Cardiac muscle cell (in vitro differentiated cells and primary cell): ENCODE data around the gene GPX3. TPM values are rescaled to one million over a fixed set of nuclear protein-coding genes. Genes with fewer than 3 reads are reported as not detected.

Experiments used
- DNase-seq, 2 donors: peaks; one replicate each; pipeline versions ENCODE4 v3.0.0 to v3.0.0-alpha.2; 2010 to 2017; ENCODE audit warnings: low read depth in 1 of 2, low spot score in 1 of 2
- H3K27ac ChIP-seq: fragments of 200-600 bp; sonication (generic); 2 replicates; pipeline ENCODE4 v1.5.1; 2016
- H3K27me3 ChIP-seq: fragments of 200-600 bp; sonication (generic); 2 replicates; pipeline ENCODE4 v1.6.0; 2016; ENCODE audit warnings: control low read depth
- H3K36me3 ChIP-seq: fragments of 200-600 bp; sonication (generic); 2 replicates; pipeline ENCODE4 v1.5.1; 2016; ENCODE audit warnings: control low read depth
- H3K4me1 ChIP-seq: fragments of 200-600 bp; sonication (generic); 2 replicates; pipeline ENCODE4 v1.8.1; 2017; ENCODE audit warnings: low read depth, mild to moderate bottlenecking, mixed run types
- H3K4me3 ChIP-seq: fragments of 200-600 bp; sonication (generic); 2 replicates; pipeline ENCODE4 v1.5.1; 2016; ENCODE audit warnings: mild to moderate bottlenecking
- H3K9me3 ChIP-seq: fragments of 200-600 bp; sonication (generic); 2 replicates; pipeline ENCODE4 v1.5.1; 2017; ENCODE audit warnings: low read depth, mild to moderate bottlenecking, control low read depth
- polyA plus RNA-seq: library from polyadenylated mRNA; unstranded; fragments of >200 nt; fragmentation: Nextera tagmentation; extraction: Ambion mirVana; gene quantifications from 2 replicates; pipeline ENCODE4 v1.2.1, GENCODE V29; 2016
- total RNA-seq: library from RNA; depleted of rRNA; stranded (reverse); fragments of >200 nt; gene quantifications from 2 replicates; pipeline ENCODE4 v1.2.3, GENCODE V29; 2016
- TF ChIP-seq, protein P1 (sequence below): IDR thresholded peaks from 2 replicates; pipeline ENCODE4 v1.5.1; 2012; ENCODE audit warnings: low read depth, mild to moderate bottlenecking, low read length

GPX3 gene
- total and polyA plus RNA-seq, 2 experiments from 2014 or later: 46.6 to 121 TPM

- no peaks in the 10 kb centered on the region for H3K4me1 ChIP-seq
- no peaks in the 10 kb centered on the region for H3K9me3 ChIP-seq
- no peaks in the 10 kb centered on the region for H3K36me3 ChIP-seq
- H3K27me3 ChIP-seq: no peaks in the 10 kb centered on the region
- no peak overlapping the region for H3K4me3 ChIP-seq
- no peak for DNase-seq
- TF ChIP-seq, protein P1, sequence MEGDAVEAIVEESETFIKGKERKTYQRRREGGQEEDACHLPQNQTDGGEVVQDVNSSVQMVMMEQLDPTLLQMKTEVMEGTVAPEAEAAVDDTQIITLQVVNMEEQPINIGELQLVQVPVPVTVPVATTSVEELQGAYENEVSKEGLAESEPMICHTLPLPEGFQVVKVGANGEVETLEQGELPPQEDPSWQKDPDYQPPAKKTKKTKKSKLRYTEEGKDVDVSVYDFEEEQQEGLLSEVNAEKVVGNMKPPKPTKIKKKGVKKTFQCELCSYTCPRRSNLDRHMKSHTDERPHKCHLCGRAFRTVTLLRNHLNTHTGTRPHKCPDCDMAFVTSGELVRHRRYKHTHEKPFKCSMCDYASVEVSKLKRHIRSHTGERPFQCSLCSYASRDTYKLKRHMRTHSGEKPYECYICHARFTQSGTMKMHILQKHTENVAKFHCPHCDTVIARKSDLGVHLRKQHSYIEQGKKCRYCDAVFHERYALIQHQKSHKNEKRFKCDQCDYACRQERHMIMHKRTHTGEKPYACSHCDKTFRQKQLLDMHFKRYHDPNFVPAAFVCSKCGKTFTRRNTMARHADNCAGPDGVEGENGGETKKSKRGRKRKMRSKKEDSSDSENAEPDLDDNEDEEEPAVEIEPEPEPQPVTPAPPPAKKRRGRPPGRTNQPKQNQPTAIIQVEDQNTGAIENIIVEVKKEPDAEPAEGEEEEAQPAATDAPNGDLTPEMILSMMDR: no peak
- no peak overlapping the region for H3K27ac ChIP-seq
Measured at GRCh38 chr5:151071021-151071420, 50.6 kb downstream of the GPX3 start.

DNA sequence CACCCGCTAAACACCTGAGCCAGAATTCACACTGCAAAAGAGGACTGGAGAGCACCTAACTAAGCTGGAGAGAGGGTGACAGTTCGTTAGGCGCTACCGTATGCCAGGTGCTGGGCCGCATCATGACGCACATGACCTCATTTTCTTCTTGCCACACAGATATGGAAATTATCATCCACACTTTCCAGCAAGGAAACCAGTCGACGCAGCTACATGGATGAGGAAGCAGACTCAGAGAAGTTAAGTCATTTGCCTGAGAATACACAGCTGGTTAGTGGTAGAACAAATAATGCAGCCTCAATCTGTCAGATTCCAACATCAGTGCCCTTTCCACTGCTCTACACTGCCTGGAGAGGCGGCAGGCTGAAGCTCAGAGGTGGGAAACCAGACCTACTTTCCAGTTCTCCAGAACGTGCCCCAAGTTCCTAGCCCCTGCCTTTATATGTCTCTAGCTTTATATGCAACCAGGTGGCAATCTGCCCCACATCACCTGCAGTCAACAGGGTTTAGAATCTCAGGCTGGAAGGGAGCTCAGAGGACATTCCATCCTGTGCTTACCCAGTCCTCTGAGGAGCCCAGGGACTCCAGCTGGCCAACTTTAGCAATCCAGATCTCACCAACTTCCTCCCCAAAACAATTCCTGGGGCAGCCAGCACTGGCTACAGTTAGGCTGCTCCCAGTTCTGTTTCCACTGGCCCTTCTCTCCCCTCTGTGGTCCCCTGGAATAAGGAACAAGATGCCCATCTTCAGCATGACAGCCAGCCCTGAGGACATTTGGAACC, 51.6 kb downstream of the GPX3 start:
- DNase-seq: no peak
- no peak overlapping the region for H3K27ac ChIP-seq
- no peak overlapping the region for H3K4me3 ChIP-seq
- no peaks in the 10 kb centered on the region for H3K4me1 ChIP-seq
- TF ChIP-seq, protein P1: no peak
- no peaks in the 10 kb centered on the region for H3K27me3 ChIP-seq
- H3K9me3 ChIP-seq: no peaks in the 10 kb centered on the region
- no peaks in the 10 kb centered on the region for H3K36me3 ChIP-seq

DNA sequence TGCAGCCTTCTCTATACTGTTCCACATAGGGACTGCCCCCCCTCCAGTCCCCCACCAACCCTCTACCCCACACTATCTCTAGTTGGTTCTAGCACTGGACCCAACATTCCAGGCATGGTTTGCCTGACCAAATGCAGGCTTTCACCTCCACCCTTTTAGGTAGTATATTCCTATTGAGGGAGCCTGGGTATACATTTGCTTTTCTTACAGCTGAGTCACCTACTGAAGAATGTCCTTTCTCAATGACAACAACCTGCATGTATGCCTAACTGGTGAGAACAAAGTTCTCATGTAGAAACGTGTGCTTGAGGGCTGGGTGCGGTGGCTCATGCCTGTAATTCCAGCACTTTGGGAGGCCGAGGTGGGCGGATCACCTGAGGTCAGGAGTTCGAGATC, 52.2 kb downstream of the GPX3 start:
- Histone ChIP-seq H3K4me1 (no peaks in the 10 kb centered on the region), H3K9me3 (no peaks in the 10 kb centered on the region), H3K27me3 (no peaks in the 10 kb centered on the region), H3K4me3 (no peak overlapping the region), H3K36me3 (no peaks in the 10 kb centered on the region), H3K27ac (no peak overlapping the region)
- no peak for DNase-seq
- TF ChIP-seq, protein P1: no peak

DNA sequence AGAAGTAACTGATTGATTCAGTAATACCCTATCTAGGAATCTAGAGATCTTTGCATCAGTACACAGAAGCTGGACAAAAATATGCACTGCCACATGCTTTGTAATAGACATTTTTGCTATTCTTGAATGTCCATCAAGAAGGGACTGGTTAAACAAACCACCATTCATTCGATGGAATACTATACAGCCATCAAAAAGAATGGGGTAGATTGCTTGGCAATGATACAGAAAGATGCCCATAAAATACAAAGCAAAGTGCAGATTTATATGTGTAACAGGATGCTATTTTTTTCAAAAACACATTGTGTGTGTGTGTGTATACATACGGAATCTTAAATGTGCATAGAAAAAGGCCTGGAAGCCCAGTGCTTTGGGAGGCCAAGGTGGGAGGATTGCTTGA, 52.9 kb downstream of the GPX3 start:
- Histone ChIP-seq H3K4me1 (no peaks in the 10 kb centered on the region), H3K36me3 (no peaks in the 10 kb centered on the region), H3K4me3 (no peak overlapping the region), H3K27me3 (no peaks in the 10 kb centered on the region), H3K9me3 (no peaks in the 10 kb centered on the region), H3K27ac (no peak overlapping the region)
- TF ChIP-seq, protein P1: no peak
- DNase-seq: no peak

DNA sequence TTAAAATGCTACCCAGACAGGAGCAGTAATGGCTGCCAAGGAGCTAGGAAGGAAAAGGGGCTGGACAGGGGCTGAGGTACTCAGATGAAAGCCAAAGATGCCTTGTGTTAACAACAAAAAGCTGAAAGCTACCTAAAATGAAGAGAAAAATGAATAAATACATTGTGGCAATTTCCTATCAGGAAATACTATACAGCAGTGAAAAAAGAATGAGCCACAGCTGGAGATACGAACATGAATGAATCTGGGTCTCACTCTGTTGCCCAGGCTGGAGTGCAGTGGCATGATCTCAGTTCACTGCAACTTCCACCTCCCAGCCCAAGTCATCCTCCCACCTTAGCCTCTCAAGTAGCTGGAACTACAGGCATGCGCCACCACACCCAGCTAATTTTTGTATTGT, 54.2 kb downstream of the GPX3 start:
- Histone ChIP-seq H3K4me3 (no peak overlapping the region), H3K4me1 (no peaks in the 10 kb centered on the region), H3K27me3 (no peaks in the 10 kb centered on the region), H3K36me3 (no peaks in the 10 kb centered on the region), H3K9me3 (no peaks in the 10 kb centered on the region), H3K27ac (no peak overlapping the region)
- TF ChIP-seq, protein P1: no peak
- DNase-seq: no peak
